SK-N-SH treated with all-trans-retinoic acid at 6 μM for 48 hours (cell line): ENCODE results near the gene HNRNPUL1.

Experiments
- ATAC-seq: fragments of 200-7000 bp; cut with Tn5 transposase; 3 replicates; pipeline ENCODE4 v1.9.1; 2020; ENCODE audit warnings: mild to moderate bottlenecking, moderate library complexity
- ARNTL ChIP-seq: fragments of 450-650 bp; formaldehyde crosslinking; IDR thresholded peaks from 2 replicates; pipeline ENCODE4 v1.5.0; 2020; ENCODE audit warnings: low read depth, mild to moderate bottlenecking, moderate library complexity, borderline replicate concordance
- BACH2 ChIP-seq: fragments of 250-450 bp; sonication (Bioruptor Pico); IDR thresholded peaks from 2 replicates; pipeline ENCODE4 v1.9.0; 2021; ENCODE audit warnings: mild to moderate bottlenecking, borderline replicate concordance
- GLIS3 ChIP-seq: fragments of 250-450 bp; sonication (Bioruptor Pico); IDR thresholded peaks from 2 replicates; pipeline ENCODE4 v1.5.0; 2020; ENCODE audit warnings: mild to moderate bottlenecking, moderate library complexity
- ISL1 ChIP-seq: fragments of 250-450 bp; sonication (Bioruptor Pico); IDR thresholded peaks from 2 replicates; pipeline ENCODE4 v2.1.2; 2022; ENCODE audit warnings: mild to moderate bottlenecking, moderate library complexity
- OSR1 ChIP-seq: fragments of 250-450 bp; sonication (Bioruptor Pico); IDR thresholded peaks from 2 replicates; pipeline ENCODE4 v1.8.0; 2022; ENCODE audit warnings: moderate library complexity, mild to moderate bottlenecking, inconsistent platforms
- PPARA ChIP-seq: fragments of 250-450 bp; sonication (Bioruptor Pico); IDR thresholded peaks from 2 replicates; pipeline ENCODE4 v1.5.0; 2020; ENCODE audit warnings: mild to moderate bottlenecking, borderline replicate concordance
- RARB ChIP-seq: fragments of 250-450 bp; sonication (Bioruptor Pico); IDR thresholded peaks from 2 replicates; pipeline ENCODE4 v1.8.0; 2021; ENCODE audit warnings: mild to moderate bottlenecking, moderate library complexity
- SNAI2 ChIP-seq: fragments of 250-450 bp; sonication (Bioruptor Pico); IDR thresholded peaks from 2 replicates; pipeline ENCODE4 v1.5.0; 2020; ENCODE audit warnings: mild to moderate bottlenecking, moderate library complexity
- TOX ChIP-seq: fragments of 250-450 bp; sonication (Bioruptor Pico); IDR thresholded peaks from 2 replicates; pipeline ENCODE4 v1.8.0; 2021; ENCODE audit warnings: mild to moderate bottlenecking, moderate library complexity, borderline replicate concordance
- ZC3H10 ChIP-seq: fragments of 250-450 bp; sonication (Bioruptor Pico); IDR thresholded peaks from 2 replicates; pipeline ENCODE4 v1.5.1; 2021; ENCODE audit warnings: mild to moderate bottlenecking, moderate library complexity
- ZFP3 ChIP-seq: fragments of 250-450 bp; sonication (Bioruptor Pico); IDR thresholded peaks from 2 replicates; pipeline ENCODE4 v1.5.0; 2020; ENCODE audit warnings: mild to moderate bottlenecking, moderate library complexity
- ZFP30 ChIP-seq: fragments of 450-650 bp; formaldehyde crosslinking; IDR thresholded peaks from 2 replicates; pipeline ENCODE4 v1.5.0; 2022; ENCODE audit warnings: mild to moderate bottlenecking, moderate library complexity
- ZNF565 ChIP-seq: fragments of 450-650 bp; formaldehyde crosslinking; conservative IDR thresholded peaks from 2 replicates; pipeline ENCODE4 v1.5.0; 2020; ENCODE audit warnings: low read depth, mild to moderate bottlenecking, moderate library complexity
- ZNF70 ChIP-seq: fragments of 450-650 bp; formaldehyde crosslinking; IDR thresholded peaks from 2 replicates; pipeline ENCODE4 v1.5.0; 2020; ENCODE audit warnings: mild to moderate bottlenecking, moderate library complexity
- ZNF8 ChIP-seq: fragments of 450-650 bp; formaldehyde crosslinking; IDR thresholded peaks from 2 replicates; pipeline ENCODE4 v1.5.0; 2020; ENCODE audit warnings: mild to moderate bottlenecking, moderate library complexity
- TF ChIP-seq, protein P1 (sequence below): fragments of 250-450 bp; sonication (Bioruptor Pico); IDR thresholded peaks from 2 replicates; pipeline ENCODE4 v1.5.1; 2021; ENCODE audit warnings: mild to moderate bottlenecking, moderate library complexity
- TF ChIP-seq, protein P2 (sequence below): fragments of 250-450 bp; sonication (Bioruptor Pico); IDR thresholded peaks from 2 replicates; pipeline ENCODE4 v1.5.0; 2020; ENCODE audit warnings: mild to moderate bottlenecking, moderate library complexity
- TF ChIP-seq, protein P3 (sequence below): fragments of 250-450 bp; sonication (Bioruptor Pico); IDR thresholded peaks from 2 replicates; pipeline ENCODE4 v1.8.0; 2021; ENCODE audit warnings: low read depth, mild to moderate bottlenecking, moderate library complexity, borderline replicate concordance
- TF ChIP-seq, protein P4 (sequence below): fragments of 250-450 bp; sonication (Bioruptor Pico); IDR thresholded peaks from 2 replicates; pipeline ENCODE4 v1.5.1; 2020; ENCODE audit warnings: low read depth, mild to moderate bottlenecking, moderate library complexity

The HNRNPUL1 gene

DNA sequence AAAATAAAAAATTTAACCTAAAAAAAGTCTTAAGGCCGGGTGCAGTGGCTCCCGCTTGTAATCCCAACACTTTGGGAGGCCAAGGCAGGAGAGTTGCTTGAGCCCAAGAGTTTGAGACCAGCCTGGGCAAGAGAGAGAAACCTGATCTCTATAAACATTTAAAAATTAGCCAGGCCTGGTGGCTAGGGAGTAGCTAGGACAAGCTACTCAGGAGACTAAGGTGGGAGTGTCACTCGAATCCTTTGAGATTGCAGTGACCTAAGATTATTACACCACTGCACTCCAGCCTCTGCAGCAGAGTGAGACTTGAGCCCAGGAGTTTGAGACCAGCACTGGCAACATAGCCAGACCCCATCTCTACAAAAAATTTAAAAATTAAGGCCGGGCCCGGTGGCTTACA is 46.9 kb downstream of the HNRNPUL1 start (continued):
- TF ChIP-seq, protein P1, sequence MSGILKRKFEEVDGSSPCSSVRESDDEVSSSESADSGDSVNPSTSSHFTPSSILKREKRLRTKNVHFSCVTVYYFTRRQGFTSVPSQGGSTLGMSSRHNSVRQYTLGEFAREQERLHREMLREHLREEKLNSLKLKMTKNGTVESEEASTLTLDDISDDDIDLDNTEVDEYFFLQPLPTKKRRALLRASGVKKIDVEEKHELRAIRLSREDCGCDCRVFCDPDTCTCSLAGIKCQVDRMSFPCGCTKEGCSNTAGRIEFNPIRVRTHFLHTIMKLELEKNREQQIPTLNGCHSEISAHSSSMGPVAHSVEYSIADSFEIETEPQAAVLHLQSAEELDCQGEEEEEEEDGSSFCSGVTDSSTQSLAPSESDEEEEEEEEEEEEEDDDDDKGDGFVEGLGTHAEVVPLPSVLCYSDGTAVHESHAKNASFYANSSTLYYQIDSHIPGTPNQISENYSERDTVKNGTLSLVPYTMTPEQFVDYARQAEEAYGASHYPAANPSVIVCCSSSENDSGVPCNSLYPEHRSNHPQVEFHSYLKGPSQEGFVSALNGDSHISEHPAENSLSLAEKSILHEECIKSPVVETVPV: no peak
- TF ChIP-seq TOX (CRISPR knock-in tag) (no peak), PPARA (no peak), ARNTL (CRISPR knock-in tag) (no peak), ZFP30 (CRISPR knock-in tag) (no peak)

DNA sequence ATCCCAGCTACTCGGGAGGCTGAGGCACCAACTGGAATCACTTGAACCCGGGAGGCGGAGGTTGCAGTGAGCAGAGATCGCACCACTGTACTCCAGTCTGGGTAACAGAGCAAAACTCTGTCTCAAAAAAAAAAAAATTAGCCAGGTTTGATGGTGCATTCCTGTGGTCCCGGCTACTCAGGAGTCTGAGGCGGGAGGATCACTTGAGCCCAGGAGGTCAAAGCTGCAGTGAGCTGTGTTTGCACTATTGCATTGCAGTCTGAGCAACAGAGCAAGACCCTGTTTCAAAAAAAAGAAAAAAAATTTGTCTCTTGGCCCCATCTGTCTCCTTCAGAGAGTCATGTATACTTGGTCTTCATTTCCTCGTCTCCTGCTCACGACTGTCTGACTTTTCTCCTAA is 47.4 kb downstream of the HNRNPUL1 start:
- ATAC-seq: no peak
- TF ChIP-seq RARB (CRISPR knock-in tag) (no peak), ZNF70 (CRISPR knock-in tag) (no peak), ISL1 (CRISPR knock-in tag) (no peak), TOX (CRISPR knock-in tag) (no peak), BACH2 (CRISPR knock-in tag) (no peak), ZNF565 (CRISPR knock-in tag) (no peak), PPARA (no peak), ZNF8 (CRISPR knock-in tag) (no peak), ZFP3 (no peak), OSR1 (CRISPR knock-in tag) (no peak), ARNTL (CRISPR knock-in tag) (no peak), GLIS3 (CRISPR knock-in tag) (no peak)
- TF ChIP-seq, protein P2, sequence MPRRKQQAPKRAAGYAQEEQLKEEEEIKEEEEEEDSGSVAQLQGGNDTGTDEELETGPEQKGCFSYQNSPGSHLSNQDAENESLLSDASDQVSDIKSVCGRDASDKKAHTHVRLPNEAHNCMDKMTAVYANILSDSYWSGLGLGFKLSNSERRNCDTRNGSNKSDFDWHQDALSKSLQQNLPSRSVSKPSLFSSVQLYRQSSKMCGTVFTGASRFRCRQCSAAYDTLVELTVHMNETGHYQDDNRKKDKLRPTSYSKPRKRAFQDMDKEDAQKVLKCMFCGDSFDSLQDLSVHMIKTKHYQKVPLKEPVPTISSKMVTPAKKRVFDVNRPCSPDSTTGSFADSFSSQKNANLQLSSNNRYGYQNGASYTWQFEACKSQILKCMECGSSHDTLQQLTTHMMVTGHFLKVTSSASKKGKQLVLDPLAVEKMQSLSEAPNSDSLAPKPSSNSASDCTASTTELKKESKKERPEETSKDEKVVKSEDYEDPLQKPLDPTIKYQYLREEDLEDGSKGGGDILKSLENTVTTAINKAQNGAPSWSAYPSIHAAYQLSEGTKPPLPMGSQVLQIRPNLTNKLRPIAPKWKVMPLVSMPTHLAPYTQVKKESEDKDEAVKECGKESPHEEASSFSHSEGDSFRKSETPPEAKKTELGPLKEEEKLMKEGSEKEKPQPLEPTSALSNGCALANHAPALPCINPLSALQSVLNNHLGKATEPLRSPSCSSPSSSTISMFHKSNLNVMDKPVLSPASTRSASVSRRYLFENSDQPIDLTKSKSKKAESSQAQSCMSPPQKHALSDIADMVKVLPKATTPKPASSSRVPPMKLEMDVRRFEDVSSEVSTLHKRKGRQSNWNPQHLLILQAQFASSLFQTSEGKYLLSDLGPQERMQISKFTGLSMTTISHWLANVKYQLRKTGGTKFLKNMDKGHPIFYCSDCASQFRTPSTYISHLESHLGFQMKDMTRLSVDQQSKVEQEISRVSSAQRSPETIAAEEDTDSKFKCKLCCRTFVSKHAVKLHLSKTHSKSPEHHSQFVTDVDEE (CRISPR knock-in tag): no peak

DNA sequence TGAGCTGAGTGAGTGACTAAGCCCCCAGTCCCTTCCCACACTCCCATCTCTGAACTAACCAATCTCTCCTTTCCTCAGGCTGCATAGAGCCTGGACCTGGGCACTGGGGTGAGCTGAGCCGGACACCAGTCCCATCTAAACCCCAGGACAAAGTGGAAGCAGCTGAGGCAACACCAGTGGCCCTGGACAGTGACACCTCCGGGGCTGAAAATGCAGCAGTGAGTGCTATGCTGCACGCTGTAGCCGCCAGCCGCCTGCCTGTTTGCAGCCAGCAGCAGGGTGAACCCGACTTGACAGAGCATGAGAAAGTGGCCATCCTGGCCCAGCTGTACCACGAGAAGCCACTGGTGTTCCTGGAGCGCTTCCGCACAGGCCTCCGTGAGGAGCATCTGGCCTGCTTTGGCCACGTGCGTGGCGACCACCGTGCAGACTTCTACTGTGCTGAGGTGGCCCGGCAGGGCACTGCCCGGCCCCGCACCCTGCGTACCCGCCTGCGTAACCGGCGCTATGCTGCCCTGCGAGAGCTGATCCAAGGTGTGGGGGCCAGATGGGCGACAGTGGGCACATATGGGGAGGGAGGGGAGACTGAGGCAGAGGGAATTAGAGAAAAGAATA is 52.2 kb downstream of the HNRNPUL1 start:
- ATAC-seq: no peak
- TF ChIP-seq ZNF565 (CRISPR knock-in tag): no peak
- TF ChIP-seq OSR1 (CRISPR knock-in tag): no peak
- TF ChIP-seq, protein P3, sequence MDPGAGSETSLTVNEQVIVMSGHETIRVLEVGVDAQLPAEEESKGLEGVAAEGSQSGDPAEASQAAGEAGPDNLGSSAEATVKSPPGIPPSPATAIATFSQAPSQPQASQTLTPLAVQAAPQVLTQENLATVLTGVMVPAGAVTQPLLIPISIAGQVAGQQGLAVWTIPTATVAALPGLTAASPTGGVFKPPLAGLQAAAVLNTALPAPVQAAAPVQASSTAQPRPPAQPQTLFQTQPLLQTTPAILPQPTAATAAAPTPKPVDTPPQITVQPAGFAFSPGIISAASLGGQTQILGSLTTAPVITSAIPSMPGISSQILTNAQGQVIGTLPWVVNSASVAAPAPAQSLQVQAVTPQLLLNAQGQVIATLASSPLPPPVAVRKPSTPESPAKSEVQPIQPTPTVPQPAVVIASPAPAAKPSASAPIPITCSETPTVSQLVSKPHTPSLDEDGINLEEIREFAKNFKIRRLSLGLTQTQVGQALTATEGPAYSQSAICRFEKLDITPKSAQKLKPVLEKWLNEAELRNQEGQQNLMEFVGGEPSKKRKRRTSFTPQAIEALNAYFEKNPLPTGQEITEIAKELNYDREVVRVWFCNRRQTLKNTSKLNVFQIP (CRISPR knock-in tag): no peak
- TF ChIP-seq SNAI2 (CRISPR knock-in tag): no peak
- no peak for TF ChIP-seq ZC3H10
- no peak for TF ChIP-seq RARB (CRISPR knock-in tag)
- no peak for TF ChIP-seq GLIS3 (CRISPR knock-in tag)
- TF ChIP-seq, protein P1: no peak
- no peak for TF ChIP-seq ZNF8 (CRISPR knock-in tag)
- no peak for TF ChIP-seq TOX (CRISPR knock-in tag)
- TF ChIP-seq, protein P4, sequence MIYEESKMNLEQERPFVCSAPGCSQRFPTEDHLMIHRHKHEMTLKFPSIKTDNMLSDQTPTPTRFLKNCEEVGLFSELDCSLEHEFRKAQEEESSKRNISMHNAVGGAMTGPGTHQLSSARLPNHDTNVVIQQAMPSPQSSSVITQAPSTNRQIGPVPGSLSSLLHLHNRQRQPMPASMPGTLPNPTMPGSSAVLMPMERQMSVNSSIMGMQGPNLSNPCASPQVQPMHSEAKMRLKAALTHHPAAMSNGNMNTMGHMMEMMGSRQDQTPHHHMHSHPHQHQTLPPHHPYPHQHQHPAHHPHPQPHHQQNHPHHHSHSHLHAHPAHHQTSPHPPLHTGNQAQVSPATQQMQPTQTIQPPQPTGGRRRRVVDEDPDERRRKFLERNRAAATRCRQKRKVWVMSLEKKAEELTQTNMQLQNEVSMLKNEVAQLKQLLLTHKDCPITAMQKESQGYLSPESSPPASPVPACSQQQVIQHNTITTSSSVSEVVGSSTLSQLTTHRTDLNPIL (CRISPR knock-in tag): no peak
